ENCODE results near the gene ROBO1. TPM values are rescaled to one million over a fixed set of nuclear protein-coding genes. Genes with fewer than 3 reads are reported as not detected.

The ROBO1 gene
- total RNA-seq, 2 experiments from 2014 or later, result 0.36 to 0.69 TPM

DNA sequence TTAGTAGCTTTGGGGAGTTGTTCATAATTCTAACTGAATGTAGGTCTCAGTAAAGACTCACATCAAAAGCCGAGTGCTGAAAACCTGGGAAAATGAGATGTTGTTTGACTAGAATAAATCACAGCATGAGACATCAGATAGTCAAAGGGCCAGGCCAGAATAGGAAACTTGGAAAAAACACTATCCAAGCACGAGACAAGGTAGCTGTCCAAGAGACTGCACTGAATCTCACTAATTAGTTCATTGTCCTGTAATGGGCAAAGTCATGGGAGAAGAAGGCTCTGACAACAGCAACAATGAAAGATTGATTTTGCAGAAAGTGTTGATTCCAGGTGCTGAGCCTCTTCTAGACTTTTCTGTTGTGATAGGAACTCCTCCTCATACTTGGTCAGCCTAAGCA lies 314.2 kb downstream of the ROBO1 start:
- no peak overlapping the region for H3K4me3 Mint-ChIP-seq
- peaks cover 10% of the 10 kb centered on the region for H3K9me3 Mint-ChIP-seq
- Histone ChIP-seq H3K4me1 (ENCODE audit: insufficient read depth, low read length) (no peaks in the 10 kb centered on the region), H3K27me3 (ENCODE audit: control insufficient read depth in 1 of 2, insufficient read depth in 2 of 2, low read length in 2 of 2) (no peaks in the 10 kb centered on the region), H3K9me3 (ENCODE audit: control insufficient read depth in 1 of 2, insufficient read depth in 1 of 2, low read length in 2 of 2) (no peaks in the 10 kb centered on the region), H3K27ac (ENCODE audit: low read depth in 1 of 2, low read length in 2 of 2) (no peak overlapping the region), H3K4me3 (ENCODE audit: low read length) (no peak overlapping the region), H3K36me3 (ENCODE audit: insufficient read depth, low read length) (no peaks in the 10 kb centered on the region)
- H3K4me1 Mint-ChIP-seq (ENCODE audit: low read depth), result no peaks in the 10 kb centered on the region
- H3K27me3 Mint-ChIP-seq, result no peaks in the 10 kb centered on the region
- H3K36me3 Mint-ChIP-seq (ENCODE audit: low read depth), result no peaks in the 10 kb centered on the region
- DNase-seq (no peak), ATAC-seq (ENCODE audit: poor library complexity) (no peak)
- ChIA-PET POLR2A (no interaction called here), CTCF (no interaction called here)
- H3K27ac Mint-ChIP-seq, result no peak overlapping the region
- intact Hi-C loops (cut with DNase I, micrococcal nuclease), result no loop called here
- TF ChIP-seq CTCF (IDR thresholded peaks at IDR 0.05), result no peak

DNA sequence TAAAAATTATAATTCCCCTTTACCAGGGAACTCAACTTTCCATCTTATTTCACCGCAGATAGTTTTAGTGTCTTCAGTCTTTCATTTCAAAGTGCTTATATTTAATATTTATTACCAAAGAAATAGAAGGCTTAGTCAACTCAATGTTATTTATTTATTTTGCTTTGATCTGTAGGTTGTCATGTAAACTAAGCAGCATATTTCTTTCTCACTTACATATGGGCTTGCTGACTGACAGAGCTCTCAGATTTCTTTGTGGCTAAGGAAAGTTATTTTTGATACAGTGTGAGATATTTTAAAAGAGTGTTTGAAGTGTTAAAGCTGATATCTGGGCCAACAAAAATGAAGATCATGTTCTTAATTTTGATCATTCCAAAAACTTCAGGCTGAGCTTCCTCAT lies 331.4 kb downstream of the ROBO1 start:
- ChIA-PET POLR2A (no interaction called here), CTCF (no interaction called here)
- Mint-ChIP-seq H3K27me3 (no peaks in the 10 kb centered on the region), H3K36me3 (ENCODE audit: low read depth) (no peaks in the 10 kb centered on the region), H3K27ac (no peak overlapping the region), H3K4me1 (ENCODE audit: low read depth) (no peaks in the 10 kb centered on the region), H3K9me3 (peaks cover 9% of the 10 kb centered on the region), H3K4me3 (no peak overlapping the region)
- H3K4me1 ChIP-seq (ENCODE audit: insufficient read depth, low read length), result no peaks in the 10 kb centered on the region
- DNase-seq (no peak), ATAC-seq (ENCODE audit: poor library complexity) (no peak)
- no peak overlapping the region for H3K27ac ChIP-seq (ENCODE audit: low read depth in 1 of 2, low read length in 2 of 2)
- intact Hi-C loops (cut with DNase I, micrococcal nuclease), result no loop called here
- no peaks in the 10 kb centered on the region for H3K36me3 ChIP-seq (ENCODE audit: insufficient read depth, low read length)
- no peak for TF ChIP-seq CTCF (IDR thresholded peaks at IDR 0.05)
- H3K4me3 ChIP-seq (ENCODE audit: low read length), result no peak overlapping the region
- no peaks in the 10 kb centered on the region for H3K27me3 ChIP-seq (ENCODE audit: control insufficient read depth in 1 of 2, insufficient read depth in 2 of 2, low read length in 2 of 2)
- H3K9me3 ChIP-seq (ENCODE audit: control insufficient read depth in 1 of 2, insufficient read depth in 1 of 2, low read length in 2 of 2), result no peaks in the 10 kb centered on the region

DNA sequence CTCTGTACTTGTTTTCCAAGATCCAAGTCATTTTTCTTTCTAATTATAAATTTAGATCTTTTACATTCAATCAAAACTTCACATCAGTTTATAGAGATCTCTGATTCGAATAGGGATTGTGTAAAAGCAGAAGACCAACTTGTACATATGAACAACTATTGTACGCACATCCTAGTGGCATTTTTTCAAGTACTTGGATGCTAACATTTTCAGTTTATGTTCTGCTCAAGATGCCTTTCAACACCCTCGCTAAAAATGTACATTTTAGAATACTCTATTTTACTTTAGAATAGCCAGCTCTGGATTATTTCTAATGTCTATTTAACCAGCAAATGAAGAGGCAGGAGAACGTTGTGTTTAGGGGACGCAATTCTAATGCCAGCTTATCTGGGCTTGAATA lies 340.7 kb downstream of the ROBO1 start:
- Mint-ChIP-seq H3K9me3 (peaks cover 8% of the 10 kb centered on the region), H3K4me1 (ENCODE audit: low read depth) (no peaks in the 10 kb centered on the region), H3K36me3 (ENCODE audit: low read depth) (no peaks in the 10 kb centered on the region), H3K27me3 (no peaks in the 10 kb centered on the region), H3K27ac (no peak overlapping the region), H3K4me3 (no peak overlapping the region)
- no peaks in the 10 kb centered on the region for H3K27me3 ChIP-seq (ENCODE audit: control insufficient read depth in 1 of 2, insufficient read depth in 2 of 2, low read length in 2 of 2)
- POLR2A ChIA-PET, result no interaction called here
- intact Hi-C loops (cut with DNase I, micrococcal nuclease), result no loop called here
- CTCF ChIA-PET, result no interaction called here
- DNase-seq, result no peak
- ATAC-seq (ENCODE audit: poor library complexity), result no peak
- no peak overlapping the region for H3K4me3 ChIP-seq (ENCODE audit: low read length)
- no peaks in the 10 kb centered on the region for H3K4me1 ChIP-seq (ENCODE audit: insufficient read depth, low read length)
- H3K27ac ChIP-seq (ENCODE audit: low read depth in 1 of 2, low read length in 2 of 2), result no peak overlapping the region
- peaks cover 0 to 3% of the 10 kb centered on the region in 2 experiments for H3K9me3 ChIP-seq (ENCODE audit: control insufficient read depth in 1 of 2, insufficient read depth in 1 of 2, low read length in 2 of 2)
- no peaks in the 10 kb centered on the region for H3K36me3 ChIP-seq (ENCODE audit: insufficient read depth, low read length)
- TF ChIP-seq CTCF (IDR thresholded peaks at IDR 0.05), result no peak

Data from CD4-positive, alpha-beta T cell (primary cell).